Ishikawa (cell line): ENCODE results near the gene GALNT11.

Experiments
- CEBPB ChIP-seq: IDR thresholded peaks from 2 replicates; pipeline ENCODE4 v1.6.1; 2012
- CREB1 ChIP-seq: IDR thresholded peaks from 2 replicates; pipeline ENCODE4 v1.6.1; 2012; ENCODE audit warnings: low read depth
- EGR1 ChIP-seq: IDR thresholded peaks from 2 replicates; pipeline ENCODE4 v1.6.1; 2012
- EP300 ChIP-seq: IDR thresholded peaks from 2 replicates; pipeline ENCODE4 v1.6.1; 2012; ENCODE audit warnings: borderline replicate concordance
- NFIC ChIP-seq: IDR thresholded peaks from 2 replicates; pipeline ENCODE4 v1.6.1; 2012
- RAD21 ChIP-seq: IDR thresholded peaks from 2 replicates; pipeline ENCODE4 v1.6.1; 2012; ENCODE audit warnings: low read depth
- TAF1 ChIP-seq: IDR thresholded peaks from 2 replicates; pipeline ENCODE4 v1.6.1; 2012; ENCODE audit warnings: low read depth, mild to moderate bottlenecking
- TCF12 ChIP-seq: IDR thresholded peaks from 2 replicates; pipeline ENCODE4 v1.6.1; 2012; ENCODE audit warnings: low read depth
- TEAD4 ChIP-seq: IDR thresholded peaks from 2 replicates; pipeline ENCODE4 v1.6.1; 2012
- YY1 ChIP-seq: IDR thresholded peaks from 2 replicates; pipeline ENCODE4 v1.6.1; 2012; ENCODE audit warnings: low read depth
- TF ChIP-seq, protein P1 (sequence below): IDR thresholded peaks from 2 replicates; pipeline ENCODE4 v1.6.1; 2012
- TF ChIP-seq, protein P2 (sequence below): IDR thresholded peaks from 2 replicates; pipeline ENCODE4 v1.6.1; 2012
- TF ChIP-seq, protein P3 (sequence below): IDR thresholded peaks from 2 replicates; pipeline ENCODE4 v1.6.1; 2012; ENCODE audit warnings: low read depth, mild to moderate bottlenecking

- TF ChIP-seq, protein P1, sequence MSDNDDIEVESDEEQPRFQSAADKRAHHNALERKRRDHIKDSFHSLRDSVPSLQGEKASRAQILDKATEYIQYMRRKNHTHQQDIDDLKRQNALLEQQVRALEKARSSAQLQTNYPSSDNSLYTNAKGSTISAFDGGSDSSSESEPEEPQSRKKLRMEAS: no peak
- no peak for TF ChIP-seq TAF1
- no peak for TF ChIP-seq NFIC
- TF ChIP-seq, protein P2, sequence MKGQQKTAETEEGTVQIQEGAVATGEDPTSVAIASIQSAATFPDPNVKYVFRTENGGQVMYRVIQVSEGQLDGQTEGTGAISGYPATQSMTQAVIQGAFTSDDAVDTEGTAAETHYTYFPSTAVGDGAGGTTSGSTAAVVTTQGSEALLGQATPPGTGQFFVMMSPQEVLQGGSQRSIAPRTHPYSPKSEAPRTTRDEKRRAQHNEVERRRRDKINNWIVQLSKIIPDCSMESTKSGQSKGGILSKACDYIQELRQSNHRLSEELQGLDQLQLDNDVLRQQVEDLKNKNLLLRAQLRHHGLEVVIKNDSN: no peak
- TF ChIP-seq EP300: no peak
- TF ChIP-seq, protein P3, sequence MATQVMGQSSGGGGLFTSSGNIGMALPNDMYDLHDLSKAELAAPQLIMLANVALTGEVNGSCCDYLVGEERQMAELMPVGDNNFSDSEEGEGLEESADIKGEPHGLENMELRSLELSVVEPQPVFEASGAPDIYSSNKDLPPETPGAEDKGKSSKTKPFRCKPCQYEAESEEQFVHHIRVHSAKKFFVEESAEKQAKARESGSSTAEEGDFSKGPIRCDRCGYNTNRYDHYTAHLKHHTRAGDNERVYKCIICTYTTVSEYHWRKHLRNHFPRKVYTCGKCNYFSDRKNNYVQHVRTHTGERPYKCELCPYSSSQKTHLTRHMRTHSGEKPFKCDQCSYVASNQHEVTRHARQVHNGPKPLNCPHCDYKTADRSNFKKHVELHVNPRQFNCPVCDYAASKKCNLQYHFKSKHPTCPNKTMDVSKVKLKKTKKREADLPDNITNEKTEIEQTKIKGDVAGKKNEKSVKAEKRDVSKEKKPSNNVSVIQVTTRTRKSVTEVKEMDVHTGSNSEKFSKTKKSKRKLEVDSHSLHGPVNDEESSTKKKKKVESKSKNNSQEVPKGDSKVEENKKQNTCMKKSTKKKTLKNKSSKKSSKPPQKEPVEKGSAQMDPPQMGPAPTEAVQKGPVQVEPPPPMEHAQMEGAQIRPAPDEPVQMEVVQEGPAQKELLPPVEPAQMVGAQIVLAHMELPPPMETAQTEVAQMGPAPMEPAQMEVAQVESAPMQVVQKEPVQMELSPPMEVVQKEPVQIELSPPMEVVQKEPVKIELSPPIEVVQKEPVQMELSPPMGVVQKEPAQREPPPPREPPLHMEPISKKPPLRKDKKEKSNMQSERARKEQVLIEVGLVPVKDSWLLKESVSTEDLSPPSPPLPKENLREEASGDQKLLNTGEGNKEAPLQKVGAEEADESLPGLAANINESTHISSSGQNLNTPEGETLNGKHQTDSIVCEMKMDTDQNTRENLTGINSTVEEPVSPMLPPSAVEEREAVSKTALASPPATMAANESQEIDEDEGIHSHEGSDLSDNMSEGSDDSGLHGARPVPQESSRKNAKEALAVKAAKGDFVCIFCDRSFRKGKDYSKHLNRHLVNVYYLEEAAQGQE: no peak
- TF ChIP-seq TEAD4: no peak
- no peak for TF ChIP-seq EGR1
- no peak for TF ChIP-seq RAD21
- TF ChIP-seq YY1: no peak
- TF ChIP-seq TCF12: no peak
- TF ChIP-seq CREB1: no peak
- TF ChIP-seq CEBPB: no peak
These were observed 87.4 kb downstream of the GALNT11 start for GRCh38 chr7:152112829-152113228.
